Iris pigment epithelial cell (primary cell): ENCODE data around the gene MMP2.

ENCODE experiments used
- DNase-seq: peaks from one replicate; pipeline ENCODE4 v3.0.0-alpha.2; 2011; ENCODE audit warnings: low read depth

The MMP2 gene

DNA sequence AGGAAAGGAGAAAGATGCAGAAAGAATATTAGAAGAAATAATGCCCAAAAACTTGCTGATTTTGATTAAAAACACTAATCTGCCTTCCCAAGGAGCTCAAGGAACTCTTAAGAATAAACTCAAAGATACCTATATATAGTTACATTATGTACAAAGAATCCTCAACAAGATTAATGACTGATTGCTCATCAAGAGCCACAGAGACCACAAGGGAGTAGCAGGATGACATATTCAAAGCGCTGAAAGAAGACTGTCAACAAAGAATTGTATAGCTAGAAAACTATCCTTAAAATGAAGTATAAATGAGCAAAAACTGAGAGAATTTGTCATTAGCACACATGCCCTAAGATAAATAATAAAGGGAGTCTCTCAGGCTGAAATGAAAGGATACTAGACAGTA lies 36.1 kb downstream of the MMP2 start:
- no peak for DNase-seq

GRCh38 chr16:55521792-55522191 lies 42.8 kb downstream of the MMP2 start:
- no peak for DNase-seq

- DNase-seq, result no peak
Measured at GRCh38 chr16:55526441-55526840, 47.4 kb downstream of the MMP2 start.

DNA sequence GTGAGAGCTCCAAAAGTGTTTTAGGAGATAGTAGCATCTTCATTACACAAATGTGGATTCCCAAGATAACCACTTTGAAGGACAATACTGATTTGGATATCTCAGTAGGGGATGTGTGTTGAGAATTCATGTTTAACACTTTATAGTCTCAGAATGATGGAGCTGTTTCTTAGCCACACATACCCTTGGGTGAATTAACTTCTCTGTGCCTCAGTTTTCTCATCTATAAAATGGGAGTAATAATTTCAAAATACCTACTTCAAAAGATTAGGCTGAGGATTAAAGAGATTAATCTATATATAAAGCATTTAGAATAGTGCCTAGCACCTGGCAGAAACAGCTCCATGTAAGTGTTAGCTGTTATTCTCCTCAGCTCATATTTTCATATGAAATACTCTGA lies 48.9 kb downstream of the MMP2 start:
- DNase-seq, result no peak

GRCh38 chr16:55529018-55529417 lies 50.0 kb downstream of the MMP2 start:
- no peak for DNase-seq

- DNase-seq, result no peak
Measured at GRCh38 chr16:55530316-55530856, 51.4 kb downstream of the MMP2 start.

GRCh38 chr16:55532227-55532626 lies 53.2 kb downstream of the MMP2 start:
- peak; percentile 12 for DNase-seq

- DNase-seq, result no peak
Measured at GRCh38 chr16:55534756-55535155, 55.8 kb downstream of the MMP2 start.

DNA sequence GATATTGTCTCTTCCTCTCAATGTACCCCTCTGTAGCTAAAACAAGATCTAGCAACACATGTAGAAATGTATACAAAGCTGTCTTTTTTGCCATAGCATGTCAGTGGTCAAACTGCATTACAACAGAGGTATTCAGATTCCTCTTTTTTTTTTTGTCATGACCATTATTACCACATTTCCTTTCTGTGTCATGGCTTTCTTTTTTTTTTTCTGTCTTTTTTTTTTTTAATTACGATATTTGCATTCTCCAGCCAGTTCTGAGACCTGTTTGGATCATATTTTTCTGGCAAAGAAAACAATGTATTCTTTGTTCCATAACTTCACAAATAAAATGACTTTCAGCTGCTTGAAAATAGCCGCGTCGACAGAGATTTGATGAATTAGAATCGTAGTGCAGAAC lies 60.1 kb downstream of the MMP2 start:
- no peak for DNase-seq

- no peak for DNase-seq
Measured at GRCh38 chr16:55539488-55539887, 60.5 kb downstream of the MMP2 start.

DNA sequence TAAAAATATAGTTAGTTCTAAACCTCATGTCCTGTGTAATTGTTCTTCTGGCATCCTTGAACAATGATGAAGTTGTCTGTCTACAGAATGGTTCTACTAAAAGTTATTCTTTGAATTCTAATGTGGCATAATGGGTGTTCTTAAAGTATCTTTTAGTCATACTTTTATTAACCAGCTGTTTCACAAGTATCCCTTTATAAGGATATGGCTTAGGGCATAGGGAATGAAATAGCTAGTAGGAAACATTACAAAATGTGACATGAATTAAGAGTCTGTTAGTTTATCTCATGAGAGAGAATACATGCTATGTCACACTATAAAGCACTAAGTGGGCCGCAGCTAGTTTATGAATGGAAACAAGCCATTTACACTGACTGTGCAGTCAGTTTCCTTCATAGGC lies 61.2 kb downstream of the MMP2 start:
- DNase-seq, result no peak

DNA sequence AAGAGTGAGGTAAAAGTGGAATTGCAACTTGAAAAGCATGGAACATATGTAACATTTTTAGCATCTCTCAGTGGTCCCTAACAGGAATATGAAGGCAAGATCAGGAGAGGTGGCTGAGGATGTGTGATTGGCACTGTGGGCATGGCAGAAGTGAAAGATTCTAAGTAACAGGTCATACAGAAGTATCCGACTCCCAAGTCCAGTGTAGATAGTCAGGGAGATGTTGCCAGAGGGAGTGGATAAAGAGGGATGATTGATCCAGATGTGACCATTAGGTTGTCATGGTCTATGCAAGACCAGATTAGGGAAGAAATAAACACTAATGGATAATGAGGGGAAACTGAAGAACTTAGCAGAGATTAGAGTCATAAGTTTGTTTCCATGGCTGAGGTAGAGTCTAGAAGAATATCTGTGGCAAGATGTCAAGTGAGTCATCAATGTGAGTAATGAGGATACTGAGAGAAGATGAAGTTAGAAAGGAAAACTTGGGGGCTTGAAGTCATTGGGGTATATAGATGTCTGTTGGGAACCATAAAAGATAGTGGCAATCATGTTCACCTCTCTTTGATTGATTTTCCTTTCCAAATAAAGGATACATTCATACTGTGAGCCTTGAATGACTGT lies 63.6 kb downstream of the MMP2 start:
- DNase-seq, result peak; percentile 71

DNA sequence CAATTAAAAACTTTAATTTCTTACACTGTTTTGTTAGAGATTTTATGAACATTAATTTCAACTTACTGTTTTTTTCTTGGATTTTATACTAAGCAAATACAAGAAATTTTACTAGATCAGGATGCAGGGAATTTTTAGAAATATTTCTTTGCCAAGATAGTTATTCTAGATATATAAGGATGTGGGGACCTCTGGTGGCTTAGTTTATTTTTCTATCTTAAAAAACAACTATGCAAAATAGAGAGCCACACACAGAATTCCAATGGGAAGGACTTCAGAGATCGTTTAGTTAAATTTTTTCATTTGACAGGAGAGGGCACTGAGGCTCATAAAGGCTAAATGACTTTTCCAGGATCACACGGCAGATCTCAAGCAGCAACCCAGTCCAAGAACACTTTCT lies 64.5 kb downstream of the MMP2 start:
- DNase-seq, result peak; percentile 34

DNA sequence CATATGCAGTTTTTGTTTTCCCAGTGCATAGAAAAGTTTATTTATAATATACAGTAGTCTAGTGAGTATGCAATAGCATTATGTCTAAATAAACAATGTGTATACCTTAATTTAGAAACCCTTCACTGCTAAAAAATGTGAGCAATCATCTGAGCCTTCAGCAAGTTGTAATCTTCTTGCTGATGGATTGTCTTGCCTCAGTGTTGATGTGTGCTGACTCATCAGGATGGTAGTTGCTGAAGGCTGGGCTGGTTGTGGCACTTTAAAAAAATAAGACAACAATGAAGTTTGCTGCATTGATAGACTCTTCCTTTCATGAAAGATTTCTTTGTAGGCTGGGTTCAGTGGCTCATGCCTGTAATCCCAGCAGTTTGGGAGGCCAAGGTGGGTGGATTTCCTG lies 73.6 kb downstream of the MMP2 start:
- peak; percentile 64 for DNase-seq

DNA sequence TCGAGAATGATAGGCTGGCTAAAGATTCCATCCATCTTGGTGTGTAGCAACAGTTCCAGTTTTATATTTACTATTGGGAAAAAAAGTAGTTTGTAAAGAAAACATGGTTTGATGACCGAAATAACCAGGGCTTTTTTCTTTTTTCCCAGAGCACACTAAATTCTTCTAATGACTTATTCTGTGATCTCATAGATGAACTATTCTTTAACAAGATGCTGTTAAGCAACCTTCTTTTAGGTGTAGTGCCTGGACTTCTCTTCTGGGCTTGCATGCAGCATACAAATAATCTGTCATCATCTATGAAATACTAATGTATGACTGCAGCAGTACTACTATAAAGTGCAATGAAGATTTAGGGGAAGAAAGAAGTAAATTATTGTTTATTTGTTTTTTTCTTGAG lies 76.4 kb downstream of the MMP2 start:
- DNase-seq, result no peak
